GM19324 (cell line): ENCODE measurements around the gene LRMDA.

Experiments
- ATAC-seq: cut with Tn5 transposase; IDR thresholded peaks from one replicate; pipeline ENCODE4 v1.9.1; 2021; ENCODE audit warnings: mild to moderate bottlenecking, moderate library complexity; ENCODE audit not compliant: unreplicated experiment, low FRiP score

Gene LRMDA

GRCh38 chr10:75653761-75654160, 222.3 kb downstream of the LRMDA start:
- ATAC-seq = no peak

DNA sequence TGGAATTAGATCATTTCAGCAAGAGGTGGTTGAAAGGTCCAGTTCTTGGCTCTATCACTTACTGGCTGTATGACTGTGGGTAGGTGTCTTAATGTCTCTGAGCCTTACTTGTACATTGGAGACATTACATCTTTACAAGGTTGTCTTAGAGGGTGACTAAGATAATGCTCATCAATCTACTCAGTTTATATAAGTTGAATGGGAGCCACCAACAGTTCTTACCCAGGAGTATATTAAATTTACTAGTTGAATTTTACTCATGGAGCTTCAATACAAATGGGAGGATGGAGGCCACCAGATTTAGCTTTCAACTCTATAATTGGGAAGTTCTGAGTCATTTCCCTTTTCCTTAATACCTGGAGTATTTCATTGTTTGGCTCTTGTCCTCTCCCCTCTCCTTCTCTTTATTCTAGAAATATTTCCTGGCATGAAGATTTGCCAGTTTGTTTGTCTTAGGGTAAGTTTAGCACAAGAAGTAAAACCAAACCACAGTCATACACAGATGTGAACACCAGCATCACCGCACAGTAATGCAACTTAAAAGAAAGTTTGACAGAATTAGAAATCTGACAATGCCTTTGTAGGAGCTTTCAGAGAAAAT, 222.8 kb downstream of the LRMDA start:
- ATAC-seq = no peak

DNA sequence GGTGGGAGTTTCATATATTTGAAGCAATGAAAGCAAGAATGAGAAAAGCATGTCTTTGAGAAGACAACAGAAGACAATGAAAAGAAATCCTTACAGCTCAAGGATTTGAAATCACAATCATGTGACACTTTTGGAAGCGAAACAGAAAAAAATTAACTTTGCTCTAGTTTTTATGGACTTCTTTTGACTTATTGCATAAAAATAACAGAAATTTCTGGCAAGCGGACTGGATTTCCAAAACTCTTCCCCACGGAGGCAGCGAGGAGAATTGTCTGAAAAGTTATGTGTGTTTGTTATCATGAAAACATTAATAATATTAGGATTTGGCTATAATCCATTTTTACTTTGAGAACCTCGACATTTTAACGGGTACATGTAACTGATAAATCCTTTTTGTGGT, 223.3 kb downstream of the LRMDA start:
- no peak for ATAC-seq

GRCh38 chr10:75655791-75656451, 224.5 kb downstream of the LRMDA start:
- no peak for ATAC-seq

DNA sequence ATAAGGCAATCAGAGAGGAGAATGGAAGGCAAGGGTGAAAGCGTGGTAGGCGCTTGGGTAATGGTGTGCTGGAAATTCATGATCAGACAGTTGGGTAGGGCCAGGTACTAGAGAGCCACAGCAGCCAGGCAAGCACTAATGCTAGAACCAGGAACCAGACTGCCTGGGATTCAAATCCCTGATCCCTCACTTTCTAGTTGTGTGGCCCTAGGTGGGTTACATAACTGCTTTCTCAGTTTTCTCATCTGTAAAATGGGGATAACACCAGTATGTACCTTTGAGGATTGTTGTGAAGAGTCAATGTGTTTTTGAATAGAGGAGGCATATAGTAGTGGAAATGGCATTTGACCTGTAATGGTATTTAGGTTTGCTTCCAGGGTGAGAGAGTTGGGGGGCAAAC, 225.9 kb downstream of the LRMDA start:
- no peak for ATAC-seq

GRCh38 chr10:75658036-75658435, 226.6 kb downstream of the LRMDA start:
- ATAC-seq = no peak

DNA sequence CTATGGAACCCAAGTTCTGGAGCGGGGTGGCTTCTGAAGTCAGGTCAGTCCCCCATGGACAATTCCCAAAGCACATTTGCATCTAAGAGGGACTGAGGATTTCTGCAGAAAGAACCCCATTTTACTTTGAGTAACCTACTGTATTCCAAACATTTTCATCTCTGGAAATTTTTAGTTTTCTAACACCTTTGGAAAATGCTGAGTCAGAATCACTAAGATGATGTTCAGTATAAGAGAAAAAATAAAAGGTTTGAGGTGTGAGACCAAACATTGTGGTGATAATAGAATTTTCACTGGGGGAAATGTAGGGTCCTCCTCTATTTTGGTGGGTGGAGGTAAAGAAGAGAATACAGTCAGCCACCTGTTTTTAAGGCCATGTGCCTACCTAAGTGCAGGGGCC, 227.1 kb downstream of the LRMDA start:
- ATAC-seq = no peak

DNA sequence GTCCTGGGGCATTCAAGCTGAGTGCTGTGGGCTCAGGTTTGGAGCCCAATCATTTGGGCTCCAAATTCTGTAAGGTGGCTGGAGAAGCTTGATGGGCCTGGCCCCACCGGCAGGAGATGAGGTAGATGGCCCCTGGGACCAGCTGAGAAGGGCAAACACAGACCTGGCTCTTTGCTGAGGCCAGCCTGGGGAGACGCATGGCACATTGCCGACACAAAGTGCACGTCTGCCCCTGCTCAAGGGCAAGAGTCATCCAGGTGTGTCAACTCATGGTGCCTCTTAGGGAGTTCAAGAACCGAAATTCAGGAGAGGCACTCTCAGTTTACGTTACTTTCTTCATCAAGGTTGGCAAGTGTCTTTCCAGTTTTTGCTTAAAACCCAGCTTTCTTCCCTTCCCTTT, 227.5 kb downstream of the LRMDA start:
- no peak for ATAC-seq

- no peak for ATAC-seq
Observed at GRCh38 chr10:75660823-75661222, 229.4 kb downstream of the LRMDA start.

GRCh38 chr10:75662715-75663114, 231.3 kb downstream of the LRMDA start:
- ATAC-seq = no peak

- no peak for ATAC-seq
Observed at GRCh38 chr10:75663947-75664664, 232.7 kb downstream of the LRMDA start.

- ATAC-seq = no peak
Observed at GRCh38 chr10:75664968-75665367, 233.5 kb downstream of the LRMDA start.

DNA sequence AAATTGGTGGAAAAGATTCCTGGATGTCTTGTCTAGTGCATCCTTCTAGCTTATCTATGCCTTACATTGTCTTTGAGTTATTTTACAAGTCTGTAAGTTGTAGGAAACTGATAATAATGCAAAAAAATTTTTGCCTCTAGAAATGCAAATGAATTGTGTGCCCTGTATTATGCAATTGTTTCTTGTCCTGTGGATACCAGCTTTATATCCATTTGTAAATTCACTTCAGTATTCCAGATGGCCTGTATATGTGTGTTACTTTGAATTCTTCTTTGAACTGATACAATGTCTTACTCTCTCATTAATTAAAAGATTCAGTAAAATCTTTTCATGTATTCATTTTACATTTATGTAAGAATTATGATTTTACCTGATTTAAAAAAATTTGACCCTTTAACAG, 234.3 kb downstream of the LRMDA start:
- no peak for ATAC-seq

GRCh38 chr10:75672111-75672671, 240.8 kb downstream of the LRMDA start:
- ATAC-seq = no peak

DNA sequence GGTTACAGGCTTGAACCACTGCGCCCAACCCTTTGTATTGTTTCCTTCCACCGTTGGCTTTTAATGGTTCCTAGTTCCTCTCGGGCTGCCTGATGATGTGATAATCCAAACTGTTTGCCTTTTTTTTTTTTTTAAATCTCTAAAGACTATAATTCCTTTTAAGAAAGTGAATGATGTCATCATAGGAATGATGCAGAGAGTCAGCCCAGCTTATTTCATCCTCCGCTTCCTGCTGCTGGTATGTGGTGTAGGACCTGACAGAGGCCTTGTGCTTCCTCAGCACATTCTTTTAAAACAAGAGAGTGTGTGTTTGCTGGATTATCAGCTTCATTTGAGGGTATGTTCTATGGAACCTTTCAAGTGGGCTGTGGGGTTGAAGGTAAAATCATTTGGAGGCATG, 241.4 kb downstream of the LRMDA start:
- no peak for ATAC-seq

GRCh38 chr10:75677541-75677940, 246.1 kb downstream of the LRMDA start:
- no peak for ATAC-seq

DNA sequence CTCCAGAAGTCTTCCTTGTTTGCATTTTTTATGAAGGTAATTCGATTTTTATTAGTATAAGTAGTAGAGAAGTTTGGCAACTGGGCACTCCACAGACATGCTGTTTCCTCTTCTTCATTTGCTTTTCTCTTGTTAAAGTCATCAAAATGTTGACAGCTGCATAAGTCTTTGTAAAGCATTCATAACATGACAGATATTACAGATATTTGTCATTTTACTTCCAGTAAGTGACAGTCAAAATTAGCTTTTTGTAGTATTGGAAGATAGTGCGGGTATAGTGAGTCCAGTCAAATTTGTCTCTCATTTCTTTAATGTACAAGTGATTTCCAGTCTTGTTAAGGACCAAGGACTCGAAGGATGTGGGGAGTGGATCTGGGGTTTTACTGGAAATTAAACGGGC, 247.1 kb downstream of the LRMDA start:
- ATAC-seq = no peak

DNA sequence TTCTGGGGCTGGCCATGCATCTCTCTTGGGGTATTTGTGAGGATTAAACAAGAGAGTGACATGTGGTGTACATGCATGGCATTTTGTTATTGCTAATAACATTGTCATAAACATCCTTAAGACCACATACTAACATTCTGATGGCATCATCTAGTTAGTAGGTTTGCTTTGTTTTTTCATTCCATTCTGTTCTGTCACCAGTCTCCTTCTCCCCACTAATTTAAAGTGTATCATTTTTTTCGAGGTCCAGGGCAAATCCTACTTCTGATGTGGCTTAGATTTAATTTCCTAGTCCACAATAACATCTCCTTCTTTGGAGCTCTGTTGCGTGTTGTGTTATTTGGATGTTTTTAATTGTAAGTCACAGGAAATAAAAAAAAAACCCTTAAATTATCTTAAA, 248.1 kb downstream of the LRMDA start:
- no peak for ATAC-seq

- ATAC-seq = no peak
Observed at GRCh38 chr10:75681334-75681733, 249.9 kb downstream of the LRMDA start.

GRCh38 chr10:75682649-75683557, 251.5 kb downstream of the LRMDA start:
- no peak for ATAC-seq

DNA sequence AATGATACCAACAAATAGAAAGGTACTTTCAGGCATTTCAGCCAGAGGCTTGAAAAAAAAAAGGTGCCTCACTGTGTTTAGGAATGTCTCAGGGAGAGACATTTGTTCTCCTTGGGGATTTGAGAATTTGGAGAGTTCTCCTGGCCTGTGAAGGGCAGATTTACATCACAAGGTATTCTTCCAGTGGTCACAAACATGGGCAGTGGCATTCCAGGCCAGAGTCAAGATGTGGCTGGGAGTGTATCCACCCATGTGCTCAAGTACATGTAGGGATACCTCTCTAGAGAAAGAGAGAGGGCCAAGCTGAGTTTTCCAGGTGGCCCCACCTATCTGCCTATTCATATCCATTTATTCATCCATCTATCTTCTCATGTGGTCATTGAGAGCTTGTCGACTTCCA, 253.8 kb downstream of the LRMDA start:
- no peak for ATAC-seq
